Fibroblast of pulmonary artery (primary cell): ENCODE data around the gene YWHAB.
A peak's percentile ranks its signal among the peaks of the same experiment; 100 is the strongest.

Experiments used
- DNase-seq: peaks from one replicate; pipeline ENCODE4 v3.0.0-alpha.2; 2010; ENCODE audit warnings: low read depth
- H3K4me3 ChIP-seq: replicated peaks from 2 replicates; pipeline ENCODE4 v1.5.1; 2011; ENCODE audit warnings: low read depth, mild to moderate bottlenecking, control low read depth, low read length, moderate library complexity
- CTCF ChIP-seq: IDR thresholded peaks from 2 replicates; pipeline ENCODE4 v1.5.1; 2011; ENCODE audit warnings: mild to moderate bottlenecking, control low read depth, low read length, inconsistent platforms; ENCODE audit errors: missing control alignments

The YWHAB gene

GRCh38 chr20:44900231-44900854 is 14.8 kb downstream of the YWHAB start:
- no peak overlapping the region for H3K4me3 ChIP-seq
- no peak for DNase-seq
- no peak for TF ChIP-seq CTCF

GRCh38 chr20:44901974-44902373 is 16.5 kb downstream of the YWHAB start:
- TF ChIP-seq CTCF: no peak
- DNase-seq: peak; percentile 23
- H3K4me3 ChIP-seq: no peak overlapping the region

- no peak overlapping the region for H3K4me3 ChIP-seq
- no peak for TF ChIP-seq CTCF
- DNase-seq: no peak
Observed at GRCh38 chr20:44904377-44904776, 18.9 kb downstream of the YWHAB start.

GRCh38 chr20:44908987-44909871 is 23.7 kb downstream of the YWHAB start:
- no peak for TF ChIP-seq CTCF
- peak overlapping the region; percentile 76 for H3K4me3 ChIP-seq
- DNase-seq: peak; percentile 5

- no peak for TF ChIP-seq CTCF
- peak within 1 kb of the TSS; percentile 76 for H3K4me3 ChIP-seq
- peak; percentile 68 for DNase-seq
Observed at GRCh38 chr20:44909872-44910689, 24.6 kb downstream of the YWHAB start, which contains the start of gene PABPC1L. TSS of gene PABPC1L (plus strand) at chr20:44910060. CDS start at chr20:44910144, 84 bp downstream.

- no peak for DNase-seq
- no peak for TF ChIP-seq CTCF
Observed at GRCh38 chr20:44910690-44911262, 25.3 kb downstream of the YWHAB start.

More at GRCh38 chr20:44910690-44911262, 25.3 kb downstream of the YWHAB start:
- H3K4me3 ChIP-seq: peak overlapping the region; percentile 76
